GM23338 (cell line): ENCODE measurements around the gene SLC30A1. TPM values are rescaled to one million over a fixed set of nuclear protein-coding genes. Genes with fewer than 3 reads are reported as not detected.

Source experiments
- ATAC-seq: fragments of 200-7000 bp; cut with Tn5 transposase; 3 replicates; pipeline ENCODE4 v1.9.1; 2020
- DNase-seq: peaks from one replicate; pipeline ENCODE4 v3.0.0-alpha.2; 2015; ENCODE audit warnings: low spot score
- H2AFZ ChIP-seq: fragments of 200-600 bp; sonication (generic); 2 replicates; pipeline ENCODE4 v1.8.0; 2016; ENCODE audit warnings: antibody characterized with exemption, mild to moderate bottlenecking, moderate library complexity
- H3F3A ChIP-seq: fragments of 200-600 bp; sonication (generic); replicated peaks from 2 replicates; pipeline ENCODE4 v1.8.0; 2017; ENCODE audit warnings: antibody characterized with exemption, mixed run types, low read depth
- H3K27ac ChIP-seq: fragments of 200-600 bp; sonication (generic); 2 replicates; pipeline ENCODE4 v1.6.1; 2016; ENCODE audit warnings: low read depth
- H3K27me3 ChIP-seq: fragments of 200-600 bp; sonication (generic); 2 replicates; pipeline ENCODE4 v1.8.0; 2016; ENCODE audit warnings: mild to moderate bottlenecking, mixed run types, moderate library complexity; ENCODE audit not compliant: insufficient read depth
- H3K36me3 ChIP-seq: fragments of 200-600 bp; sonication (generic); 2 replicates; pipeline ENCODE4 v1.8.0; 2016; ENCODE audit warnings: mild to moderate bottlenecking; ENCODE audit not compliant: insufficient read depth
- H3K4me1 ChIP-seq: fragments of 200-600 bp; sonication (generic); 2 replicates; pipeline ENCODE4 v1.8.0; 2016; ENCODE audit warnings: mild to moderate bottlenecking, moderate library complexity; ENCODE audit not compliant: insufficient read depth
- H3K4me2 ChIP-seq: fragments of 200-600 bp; sonication (generic); 2 replicates; pipeline ENCODE4 v1.7.1; 2017; ENCODE audit warnings: mixed run types
- H3K4me3 ChIP-seq: fragments of 200-600 bp; sonication (generic); 2 replicates; pipeline ENCODE4 v1.6.1; 2016; ENCODE audit warnings: mixed run types
- H3K79me2 ChIP-seq: fragments of 200-600 bp; sonication (generic); replicated peaks from 2 replicates; pipeline ENCODE4 v1.8.0; 2017; ENCODE audit warnings: mild to moderate bottlenecking; ENCODE audit not compliant: insufficient read depth
- H3K9me2 ChIP-seq: fragments of 200-600 bp; sonication (generic); 2 replicates; pipeline ENCODE4 v1.8.0; 2017; ENCODE audit not compliant: insufficient read depth
- H4K20me1 ChIP-seq: fragments of 200-600 bp; sonication (generic); replicated peaks from 2 replicates; pipeline ENCODE4 v1.8.0; 2017; ENCODE audit warnings: mild to moderate bottlenecking; ENCODE audit not compliant: insufficient read depth
- H3K27ac Mint-ChIP-seq: 2 replicates; pipeline ENCODE4 v1.8.0; 2020; ENCODE audit warnings: inconsistent platforms, mild to moderate bottlenecking, moderate library complexity, mixed read lengths
- H3K27me3 Mint-ChIP-seq: 3 replicates; pipeline ENCODE4 v1.8.0; 2022; ENCODE audit warnings: low read depth, mild to moderate bottlenecking, moderate library complexity, mixed read lengths, inconsistent platforms; ENCODE audit not compliant: insufficient read depth, poor library complexity
- H3K36me3 Mint-ChIP-seq: 3 replicates; pipeline ENCODE4 v1.8.0; 2021; ENCODE audit warnings: low read depth, mild to moderate bottlenecking, inconsistent platforms, moderate library complexity, mixed read lengths
- H3K4me1 Mint-ChIP-seq: 3 replicates; pipeline ENCODE4 v1.8.0; 2020; ENCODE audit warnings: mild to moderate bottlenecking, inconsistent platforms, mixed read lengths
- H3K4me3 Mint-ChIP-seq: 3 replicates; pipeline ENCODE4 v1.8.0; 2021; ENCODE audit warnings: moderate library complexity, mild to moderate bottlenecking, inconsistent platforms, mixed read lengths
- H3K9me3 Mint-ChIP-seq: 3 replicates; pipeline ENCODE4 v1.8.0; 2020; ENCODE audit warnings: moderate library complexity, mild to moderate bottlenecking, inconsistent platforms, mixed read lengths
- CREB1 ChIP-seq: fragments of 250-450 bp; sonication (Bioruptor Pico); IDR thresholded peaks from 2 replicates; pipeline ENCODE4 v1.5.0; 2020; ENCODE audit warnings: low read depth, mild to moderate bottlenecking, moderate library complexity
- EZH2 ChIP-seq: fragments of 200-600 bp; sonication (generic); IDR thresholded peaks from one replicate; pipeline ENCODE4 v1.8.0; 2017; ENCODE audit warnings: antibody characterized with exemption, mild to moderate bottlenecking, low read depth; ENCODE audit not compliant: unreplicated experiment
- EZH2phosphoT487 ChIP-seq: fragments of 200-600 bp; sonication (generic); IDR thresholded peaks from one replicate; pipeline ENCODE4 v1.8.1; 2018; ENCODE audit warnings: antibody characterized with exemption; ENCODE audit not compliant: unreplicated experiment
- JUNB ChIP-seq: IDR thresholded peaks from one replicate; pipeline ENCODE4 v1.6.1; 2016; ENCODE audit warnings: antibody characterized with exemption; ENCODE audit not compliant: unreplicated experiment
- NANOG ChIP-seq: IDR thresholded peaks from 2 replicates; pipeline ENCODE4 v1.6.1; 2016; ENCODE audit warnings: antibody characterized with exemption, borderline replicate concordance
- POLR2AphosphoS5 ChIP-seq: IDR thresholded peaks from 2 replicates; pipeline ENCODE4 v1.6.1; 2016; ENCODE audit warnings: antibody characterized with exemption, low read depth
- REST ChIP-seq: IDR thresholded peaks from one replicate; pipeline ENCODE4 v1.6.1; 2018; ENCODE audit warnings: antibody characterized with exemption; ENCODE audit not compliant: unreplicated experiment
- STAT1 ChIP-seq: IDR thresholded peaks from one replicate; pipeline ENCODE4 v1.6.1; 2016; ENCODE audit warnings: antibody characterized with exemption; ENCODE audit not compliant: unreplicated experiment
- ZNF114 ChIP-seq: fragments of 250-450 bp; sonication (Bioruptor Pico); IDR thresholded peaks from 2 replicates; pipeline ENCODE4 v1.5.0; 2020; ENCODE audit warnings: mild to moderate bottlenecking, moderate library complexity
- polyA plus RNA-seq: library from polyadenylated mRNA; unstranded; fragments of >200 nt; fragmentation: Nextera tagmentation; extraction: Ambion mirVana; gene quantifications from 2 replicates; pipeline ENCODE4 v1.2.1, GENCODE V29; 2016
- total RNA-seq: library from RNA; depleted of rRNA; stranded (reverse); fragments of >200 nt; shearing (Covaris generic); gene quantifications from 2 replicates; pipeline ENCODE4 v1.2.3, GENCODE V29; 2014
- TF ChIP-seq, protein P1 (sequence below): IDR thresholded peaks from 2 replicates; pipeline ENCODE4 v1.6.1; 2016; ENCODE audit warnings: antibody characterized with exemption
- TF ChIP-seq, protein P2 (sequence below): fragments of 250-450 bp; sonication (Bioruptor Pico); IDR thresholded peaks from 2 replicates; pipeline ENCODE4 v1.5.0; 2020; ENCODE audit warnings: mild to moderate bottlenecking, moderate library complexity

Gene SLC30A1
- total and polyA plus RNA-seq, 2 experiments from 2014 or later = 3.3 to 17.7 TPM

- no peak for TF ChIP-seq REST
- TF ChIP-seq JUNB = no peak
- TF ChIP-seq NANOG = no peak
- TF ChIP-seq STAT1 = no peak
- TF ChIP-seq EZH2 = no peak
Observed at GRCh38 chr1:211605034-211605433, 26.1 kb upstream of the SLC30A1 start (continued).

- DNase-seq (no peak), ATAC-seq (no peak)
- TF ChIP-seq EZH2 (no peak), REST (no peak), JUNB (no peak), NANOG (no peak), EZH2phosphoT487 (no peak), CREB1 (CRISPR knock-in tag) (no peak), POLR2AphosphoS5 (no peak), ZNF114 (no peak)
- TF ChIP-seq, protein P1, sequence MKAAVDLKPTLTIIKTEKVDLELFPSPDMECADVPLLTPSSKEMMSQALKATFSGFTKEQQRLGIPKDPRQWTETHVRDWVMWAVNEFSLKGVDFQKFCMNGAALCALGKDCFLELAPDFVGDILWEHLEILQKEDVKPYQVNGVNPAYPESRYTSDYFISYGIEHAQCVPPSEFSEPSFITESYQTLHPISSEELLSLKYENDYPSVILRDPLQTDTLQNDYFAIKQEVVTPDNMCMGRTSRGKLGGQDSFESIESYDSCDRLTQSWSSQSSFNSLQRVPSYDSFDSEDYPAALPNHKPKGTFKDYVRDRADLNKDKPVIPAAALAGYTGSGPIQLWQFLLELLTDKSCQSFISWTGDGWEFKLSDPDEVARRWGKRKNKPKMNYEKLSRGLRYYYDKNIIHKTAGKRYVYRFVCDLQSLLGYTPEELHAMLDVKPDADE = no peak
- TF ChIP-seq, protein P2, sequence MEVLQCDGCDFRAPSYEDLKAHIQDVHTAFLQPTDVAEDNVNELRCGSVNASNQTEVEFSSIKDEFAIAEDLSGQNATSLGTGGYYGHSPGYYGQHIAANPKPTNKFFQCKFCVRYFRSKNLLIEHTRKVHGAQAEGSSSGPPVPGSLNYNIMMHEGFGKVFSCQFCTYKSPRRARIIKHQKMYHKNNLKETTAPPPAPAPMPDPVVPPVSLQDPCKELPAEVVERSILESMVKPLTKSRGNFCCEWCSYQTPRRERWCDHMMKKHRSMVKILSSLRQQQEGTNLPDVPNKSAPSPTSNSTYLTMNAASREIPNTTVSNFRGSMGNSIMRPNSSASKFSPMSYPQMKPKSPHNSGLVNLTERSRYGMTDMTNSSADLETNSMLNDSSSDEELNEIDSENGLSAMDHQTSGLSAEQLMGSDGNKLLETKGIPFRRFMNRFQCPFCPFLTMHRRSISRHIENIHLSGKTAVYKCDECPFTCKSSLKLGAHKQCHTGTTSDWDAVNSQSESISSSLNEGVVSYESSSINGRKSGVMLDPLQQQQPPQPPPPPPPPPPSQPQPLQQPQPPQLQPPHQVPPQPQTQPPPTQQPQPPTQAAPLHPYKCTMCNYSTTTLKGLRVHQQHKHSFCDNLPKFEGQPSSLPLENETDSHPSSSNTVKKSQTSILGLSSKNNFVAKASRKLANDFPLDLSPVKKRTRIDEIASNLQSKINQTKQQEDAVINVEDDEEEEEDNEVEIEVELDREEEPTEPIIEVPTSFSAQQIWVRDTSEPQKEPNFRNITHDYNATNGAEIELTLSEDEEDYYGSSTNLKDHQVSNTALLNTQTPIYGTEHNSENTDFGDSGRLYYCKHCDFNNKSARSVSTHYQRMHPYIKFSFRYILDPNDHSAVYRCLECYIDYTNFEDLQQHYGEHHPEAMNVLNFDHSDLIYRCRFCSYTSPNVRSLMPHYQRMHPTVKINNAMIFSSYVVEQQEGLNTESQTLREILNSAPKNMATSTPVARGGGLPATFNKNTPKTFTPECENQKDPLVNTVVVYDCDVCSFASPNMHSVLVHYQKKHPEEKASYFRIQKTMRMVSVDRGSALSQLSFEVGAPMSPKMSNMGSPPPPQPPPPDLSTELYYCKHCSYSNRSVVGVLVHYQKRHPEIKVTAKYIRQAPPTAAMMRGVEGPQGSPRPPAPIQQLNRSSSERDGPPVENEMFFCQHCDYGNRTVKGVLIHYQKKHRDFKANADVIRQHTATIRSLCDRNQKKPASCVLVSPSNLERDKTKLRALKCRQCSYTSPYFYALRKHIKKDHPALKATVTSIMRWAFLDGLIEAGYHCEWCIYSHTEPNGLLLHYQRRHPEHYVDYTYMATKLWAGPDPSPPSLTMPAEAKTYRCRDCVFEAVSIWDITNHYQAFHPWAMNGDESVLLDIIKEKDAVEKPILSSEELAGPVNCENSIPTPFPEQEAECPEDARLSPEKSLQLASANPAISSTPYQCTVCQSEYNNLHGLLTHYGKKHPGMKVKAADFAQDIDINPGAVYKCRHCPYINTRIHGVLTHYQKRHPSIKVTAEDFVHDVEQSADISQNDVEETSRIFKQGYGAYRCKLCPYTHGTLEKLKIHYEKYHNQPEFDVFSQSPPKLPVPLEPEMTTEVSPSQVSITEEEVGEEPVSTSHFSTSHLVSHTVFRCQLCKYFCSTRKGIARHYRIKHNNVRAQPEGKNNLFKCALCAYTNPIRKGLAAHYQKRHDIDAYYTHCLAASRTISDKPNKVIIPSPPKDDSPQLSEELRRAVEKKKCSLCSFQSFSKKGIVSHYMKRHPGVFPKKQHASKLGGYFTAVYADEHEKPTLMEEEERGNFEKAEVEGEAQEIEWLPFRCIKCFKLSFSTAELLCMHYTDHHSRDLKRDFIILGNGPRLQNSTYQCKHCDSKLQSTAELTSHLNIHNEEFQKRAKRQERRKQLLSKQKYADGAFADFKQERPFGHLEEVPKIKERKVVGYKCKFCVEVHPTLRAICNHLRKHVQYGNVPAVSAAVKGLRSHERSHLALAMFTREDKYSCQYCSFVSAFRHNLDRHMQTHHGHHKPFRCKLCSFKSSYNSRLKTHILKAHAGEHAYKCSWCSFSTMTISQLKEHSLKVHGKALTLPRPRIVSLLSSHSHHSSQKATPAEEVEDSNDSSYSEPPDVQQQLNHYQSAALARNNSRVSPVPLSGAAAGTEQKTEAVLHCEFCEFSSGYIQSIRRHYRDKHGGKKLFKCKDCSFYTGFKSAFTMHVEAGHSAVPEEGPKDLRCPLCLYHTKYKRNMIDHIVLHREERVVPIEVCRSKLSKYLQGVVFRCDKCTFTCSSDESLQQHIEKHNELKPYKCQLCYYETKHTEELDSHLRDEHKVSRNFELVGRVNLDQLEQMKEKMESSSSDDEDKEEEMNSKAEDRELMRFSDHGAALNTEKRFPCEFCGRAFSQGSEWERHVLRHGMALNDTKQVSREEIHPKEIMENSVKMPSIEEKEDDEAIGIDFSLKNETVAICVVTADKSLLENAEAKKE (CRISPR knock-in tag) = no peak
Observed at GRCh38 chr1:211604548-211604947, 25.6 kb upstream of the SLC30A1 start.

More at GRCh38 chr1:211604548-211604947, 25.6 kb upstream of the SLC30A1 start:
- H3K27ac Mint-ChIP-seq = no peak overlapping the region
- Histone ChIP-seq H3K27me3 (no peaks in the 10 kb centered on the region), H4K20me1 (no peaks in the 10 kb centered on the region), H3K4me3 (no peak overlapping the region), H3K9me2 (0 out of 2 replicates have a peak, but pooled peaks cover 5% of the 10 kb centered on the region), H3K4me2 (no peak overlapping the region), H3F3A (no peaks in the 10 kb centered on the region), H2AFZ (no peak overlapping the region), H3K36me3 (no peaks in the 10 kb centered on the region), H3K79me2 (no peaks in the 10 kb centered on the region), H3K27ac (no peak overlapping the region), H3K4me1 (no peaks in the 10 kb centered on the region)
- H3K36me3 Mint-ChIP-seq = no peaks in the 10 kb centered on the region
- H3K9me3 Mint-ChIP-seq = no peaks in the 10 kb centered on the region
- H3K4me3 Mint-ChIP-seq = no peak overlapping the region
- peaks cover 2% of the 10 kb centered on the region for H3K27me3 Mint-ChIP-seq
- no peaks in the 10 kb centered on the region for H3K4me1 Mint-ChIP-seq
